A673 (cell line): Measurements from ENCODE around the gene BRD4. TPM values are rescaled to one million over a fixed set of nuclear protein-coding genes. Genes with fewer than 3 reads are reported as not detected.
A peak's percentile ranks its signal among the peaks of the same experiment; 100 is the strongest.

ENCODE experiments used
- BruUV-seq: library from RNA; stranded (reverse); fragments of 400-500 nt; replicated peaks from 2 replicates; lab custom pipeline; 2021; lab: Mats Ljungman, UMichigan
- CTCF ChIA-PET: fragments of 300-600 bp; sonication (Branson Sonifier 250); formaldehyde crosslinking; loops from one replicate; lab custom pipeline; 2022; ENCODE audit warnings: antibody characterized with exemption; lab: Charles Lee
- POLR2A ChIA-PET: fragments of 300-600 bp; sonication (Branson Sonifier 250); formaldehyde crosslinking; loops from one replicate; lab custom pipeline; 2022; ENCODE audit warnings: antibody characterized with exemption; ENCODE audit not compliant: low non-redundant PET; lab: Charles Lee
- DNase-seq: peaks from one replicate; pipeline ENCODE4 v3.0.0-alpha.2; 2015; ENCODE audit warnings: low spot score
- H3K27ac ChIP-seq: fragments of 200-600 bp; sonication (generic); 2 replicates; pipeline ENCODE4 v1.5.1; 2016; ENCODE audit warnings: mixed run types, low read depth, mild to moderate bottlenecking, mixed read lengths, antibody characterized with exemption, low read length; ENCODE audit not compliant: poor library complexity, severe bottlenecking
- H3K27me3 ChIP-seq: fragments of 200-600 bp; sonication (generic); replicated peaks from 2 replicates; pipeline ENCODE4 v1.6.1; 2017; ENCODE audit warnings: mixed run types, low read depth, mild to moderate bottlenecking, mixed read lengths, antibody characterized with exemption, low read length; ENCODE audit not compliant: insufficient read depth, poor library complexity
- H3K36me3 ChIP-seq: fragments of 200-600 bp; sonication (generic); 2 replicates; pipeline ENCODE4 v1.6.1; 2016; ENCODE audit warnings: mixed run types, mild to moderate bottlenecking, mixed read lengths, antibody characterized with exemption, low read length; ENCODE audit not compliant: insufficient read depth, poor library complexity, severe bottlenecking
- H3K4me1 ChIP-seq: fragments of 200-600 bp; sonication (generic); 2 replicates; pipeline ENCODE4 v1.6.1; 2017; ENCODE audit warnings: mixed run types, mild to moderate bottlenecking, mixed read lengths, antibody characterized with exemption, low read length; ENCODE audit not compliant: insufficient read depth, poor library complexity, severe bottlenecking
- H3K4me3 ChIP-seq: fragments of 200-600 bp; sonication (generic); 2 replicates; pipeline ENCODE4 v1.5.1; 2016; ENCODE audit warnings: low read depth, mixed run types, mild to moderate bottlenecking, mixed read lengths, low read length; ENCODE audit not compliant: poor library complexity, severe bottlenecking
- H3K9me3 ChIP-seq: fragments of 200-600 bp; sonication (generic); 2 replicates; pipeline ENCODE4 v1.6.1; 2016; ENCODE audit warnings: mixed run types, low read depth, mild to moderate bottlenecking, mixed read lengths, antibody characterized with exemption, low read length; ENCODE audit not compliant: poor library complexity, severe bottlenecking
- EZH2 ChIP-seq: fragments of 200-600 bp; sonication (generic); IDR thresholded peaks from 2 replicates; pipeline ENCODE4 v1.6.1; 2017; ENCODE audit warnings: borderline replicate concordance, low read depth, mild to moderate bottlenecking, mixed read lengths, antibody characterized with exemption, low read length; ENCODE audit not compliant: poor library complexity, severe bottlenecking
- intact Hi-C: fragments of 100-400 bp; cut with micrococcal nuclease; formaldehyde crosslinking; loops from one replicate; pipeline ENCODE4 v1.10.0; 2022; ENCODE audit not compliant: unreplicated experiment
- total RNA-seq: library from RNA; stranded (reverse); gene quantifications from 2 replicates; pipeline ENCODE4 v1.2.3, GENCODE V29; 2021
- TF ChIP-seq, protein P1 (sequence below): fragments of 300-800, 200-600 bp; sonication (generic); conservative IDR thresholded peaks from 2 replicates; pipeline ENCODE4 v1.5.1; 2017; ENCODE audit warnings: low read depth, mild to moderate bottlenecking, antibody characterized with exemption, low read length, moderate library complexity, mixed read lengths

BRD4 gene
- total RNA-seq, 1 experiment from 2014 or later: 174 TPM

DNA sequence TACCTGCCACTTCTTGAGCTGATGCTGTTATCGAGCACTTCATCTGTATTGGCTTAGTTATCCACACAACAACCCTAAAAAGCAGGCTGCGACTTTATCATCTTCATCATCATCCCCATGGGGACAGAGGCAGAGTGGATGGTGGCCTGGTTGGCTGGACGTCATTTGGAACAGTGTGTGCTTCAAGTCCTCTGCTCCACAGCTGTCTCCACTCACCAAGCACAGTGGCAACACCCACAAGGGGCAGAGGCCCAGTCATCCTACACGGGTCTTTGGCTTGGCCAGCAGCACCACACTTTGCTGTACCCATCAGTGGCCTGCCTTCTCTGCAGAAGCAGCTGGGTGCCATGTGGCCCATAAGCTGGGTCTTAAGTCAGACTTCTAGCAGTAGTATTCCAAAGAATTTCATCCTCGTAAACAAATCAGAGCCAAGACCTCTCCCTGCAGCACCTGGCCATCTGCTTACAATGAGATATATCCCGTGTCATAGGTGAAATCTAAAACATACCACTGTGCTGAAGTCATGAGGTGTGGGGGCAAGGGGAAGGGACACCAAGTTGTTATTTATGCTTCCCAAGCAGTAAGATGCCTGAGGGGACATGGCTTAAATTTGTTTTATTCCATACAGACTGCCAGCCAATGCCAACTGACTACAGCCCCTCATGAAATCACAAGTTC, 52.2 kb downstream of the BRD4 start:
- CTCF ChIA-PET: interaction anchor here (0.5 to 0.6 kb wide), 2 partner anchors 188 to 275 kb away, joined by 3 to 5 read pairs; no protein-coding TSS in a partner anchor
- POLR2A ChIA-PET: interaction anchor here (0.5 to 0.8 kb wide), 3 partner anchors 20 to 100 kb away, joined by 3 to 5 read pairs (median 4); partner anchors contain the start of gene AKAP8
- peak overlapping the region; percentile 90 for H3K27ac ChIP-seq
- no peak for TF ChIP-seq EZH2
- TF ChIP-seq, protein P1, sequence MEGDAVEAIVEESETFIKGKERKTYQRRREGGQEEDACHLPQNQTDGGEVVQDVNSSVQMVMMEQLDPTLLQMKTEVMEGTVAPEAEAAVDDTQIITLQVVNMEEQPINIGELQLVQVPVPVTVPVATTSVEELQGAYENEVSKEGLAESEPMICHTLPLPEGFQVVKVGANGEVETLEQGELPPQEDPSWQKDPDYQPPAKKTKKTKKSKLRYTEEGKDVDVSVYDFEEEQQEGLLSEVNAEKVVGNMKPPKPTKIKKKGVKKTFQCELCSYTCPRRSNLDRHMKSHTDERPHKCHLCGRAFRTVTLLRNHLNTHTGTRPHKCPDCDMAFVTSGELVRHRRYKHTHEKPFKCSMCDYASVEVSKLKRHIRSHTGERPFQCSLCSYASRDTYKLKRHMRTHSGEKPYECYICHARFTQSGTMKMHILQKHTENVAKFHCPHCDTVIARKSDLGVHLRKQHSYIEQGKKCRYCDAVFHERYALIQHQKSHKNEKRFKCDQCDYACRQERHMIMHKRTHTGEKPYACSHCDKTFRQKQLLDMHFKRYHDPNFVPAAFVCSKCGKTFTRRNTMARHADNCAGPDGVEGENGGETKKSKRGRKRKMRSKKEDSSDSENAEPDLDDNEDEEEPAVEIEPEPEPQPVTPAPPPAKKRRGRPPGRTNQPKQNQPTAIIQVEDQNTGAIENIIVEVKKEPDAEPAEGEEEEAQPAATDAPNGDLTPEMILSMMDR: no peak
- H3K9me3 ChIP-seq: no peaks in the 10 kb centered on the region
- no peaks in the 10 kb centered on the region for H3K27me3 ChIP-seq
- DNase-seq: no peak
- H3K4me3 ChIP-seq: peak overlapping the region; percentile 6
- peaks cover 69% of the 10 kb centered on the region for H3K4me1 ChIP-seq
- BruUV-seq: no TSS peak
- intact Hi-C loops: loop anchor here (5.0 kb wide), 1 partner anchor 42 kb away; no protein-coding TSS in a partner anchor
- no peaks in the 10 kb centered on the region for H3K36me3 ChIP-seq

DNA sequence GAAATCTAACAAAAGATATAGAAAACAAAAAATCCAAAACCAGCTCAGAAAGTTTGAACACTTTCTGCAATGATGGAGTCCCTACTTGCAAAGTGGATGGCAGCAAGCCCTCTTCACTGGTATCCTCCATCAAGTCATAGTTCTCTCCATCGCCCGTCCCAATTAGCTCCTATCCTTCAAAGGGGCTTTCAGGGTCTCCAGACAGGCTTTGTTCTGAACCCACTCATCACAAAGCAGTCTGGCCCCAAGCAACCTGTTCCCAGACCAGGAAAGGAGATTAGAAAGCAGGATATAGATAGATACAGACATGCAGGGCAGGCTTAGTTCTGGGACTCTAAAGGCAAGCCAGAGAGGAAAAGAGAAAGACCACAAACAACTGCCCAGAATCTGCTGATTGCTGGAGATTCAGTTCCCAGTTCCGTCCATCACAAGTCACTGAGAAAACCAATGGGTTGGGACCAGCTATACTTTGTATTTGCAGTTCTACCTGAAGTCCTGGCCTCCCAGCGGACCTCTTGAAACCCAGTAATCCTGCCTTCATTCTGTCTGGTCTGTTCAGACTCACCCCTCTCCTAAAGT, 52.9 kb downstream of the BRD4 start:
- no TSS peak for BruUV-seq
- Histone ChIP-seq H3K4me3 (no peak overlapping the region), H3K27me3 (no peaks in the 10 kb centered on the region), H3K9me3 (no peaks in the 10 kb centered on the region), H3K36me3 (no peaks in the 10 kb centered on the region), H3K4me1 (peaks cover 63% of the 10 kb centered on the region), H3K27ac (peak overlapping the region; percentile 32)
- CTCF ChIA-PET: no interaction called here
- DNase-seq: no peak
- intact Hi-C loops: no loop called here
- POLR2A ChIA-PET: no interaction called here
- no peak for TF ChIP-seq EZH2
- TF ChIP-seq, protein P1: no peak

DNA sequence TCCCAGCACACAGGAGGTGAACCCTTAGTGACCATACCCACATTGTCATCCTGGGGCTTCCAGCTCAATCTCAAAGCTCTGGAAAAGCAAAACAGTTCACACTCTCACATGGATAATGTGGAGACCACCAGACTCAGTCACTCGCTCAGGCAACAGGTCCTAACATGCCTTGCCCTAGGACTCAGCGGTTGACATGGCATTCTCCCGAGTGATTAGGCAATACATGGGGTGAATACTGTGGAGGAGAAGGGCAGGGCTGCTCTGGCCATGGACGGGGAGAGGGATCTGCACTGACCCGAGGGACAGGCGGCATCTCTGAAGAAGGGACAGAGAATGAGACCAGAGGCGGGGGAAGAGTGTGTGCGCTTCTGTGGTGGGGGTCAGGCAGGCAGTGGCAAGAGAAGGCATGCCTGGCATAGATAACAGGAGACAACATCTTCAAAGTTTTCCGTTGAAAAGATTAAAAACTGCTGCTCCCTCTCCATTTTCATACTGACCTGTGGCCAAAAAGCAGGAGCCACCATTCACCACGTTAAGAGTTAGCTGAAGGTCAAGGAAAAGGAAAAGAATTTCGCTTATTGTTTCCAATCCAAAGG, 55.6 kb downstream of the BRD4 start:
- no peak overlapping the region for H3K4me3 ChIP-seq
- peaks cover 37% of the 10 kb centered on the region for H3K4me1 ChIP-seq
- peak overlapping the region; percentile 29 for H3K27ac ChIP-seq
- BruUV-seq: no TSS peak
- ChIA-PET POLR2A (no interaction called here), CTCF (no interaction called here)
- DNase-seq: no peak
- intact Hi-C loops: no loop called here
- no peaks in the 10 kb centered on the region for H3K27me3 ChIP-seq
- TF ChIP-seq, protein P1: no peak
- no peak for TF ChIP-seq EZH2
- no peaks in the 10 kb centered on the region for H3K9me3 ChIP-seq
- H3K36me3 ChIP-seq: peaks cover 13% of the 10 kb centered on the region
